ENCODE data around the gene ALOX5AP.

ALOX5AP gene

GRCh38 chr13:30711375-30711774 lies 24.0 kb upstream of the ALOX5AP start:
- H3K36me3 Mint-ChIP-seq (ENCODE audit: low read depth): no peaks in the 10 kb centered on the region
- H3K4me3 Mint-ChIP-seq: no peak overlapping the region
- no peaks in the 10 kb centered on the region for H3K9me3 Mint-ChIP-seq
- TF ChIP-seq, protein P1, sequence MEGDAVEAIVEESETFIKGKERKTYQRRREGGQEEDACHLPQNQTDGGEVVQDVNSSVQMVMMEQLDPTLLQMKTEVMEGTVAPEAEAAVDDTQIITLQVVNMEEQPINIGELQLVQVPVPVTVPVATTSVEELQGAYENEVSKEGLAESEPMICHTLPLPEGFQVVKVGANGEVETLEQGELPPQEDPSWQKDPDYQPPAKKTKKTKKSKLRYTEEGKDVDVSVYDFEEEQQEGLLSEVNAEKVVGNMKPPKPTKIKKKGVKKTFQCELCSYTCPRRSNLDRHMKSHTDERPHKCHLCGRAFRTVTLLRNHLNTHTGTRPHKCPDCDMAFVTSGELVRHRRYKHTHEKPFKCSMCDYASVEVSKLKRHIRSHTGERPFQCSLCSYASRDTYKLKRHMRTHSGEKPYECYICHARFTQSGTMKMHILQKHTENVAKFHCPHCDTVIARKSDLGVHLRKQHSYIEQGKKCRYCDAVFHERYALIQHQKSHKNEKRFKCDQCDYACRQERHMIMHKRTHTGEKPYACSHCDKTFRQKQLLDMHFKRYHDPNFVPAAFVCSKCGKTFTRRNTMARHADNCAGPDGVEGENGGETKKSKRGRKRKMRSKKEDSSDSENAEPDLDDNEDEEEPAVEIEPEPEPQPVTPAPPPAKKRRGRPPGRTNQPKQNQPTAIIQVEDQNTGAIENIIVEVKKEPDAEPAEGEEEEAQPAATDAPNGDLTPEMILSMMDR (IDR thresholded peaks at IDR 0.05; ENCODE audit: unreplicated experiment in 3 of 3): no peak
- no peak overlapping the region for H3K27ac Mint-ChIP-seq
- no peaks in the 10 kb centered on the region for H3K4me1 Mint-ChIP-seq
- H3K27me3 Mint-ChIP-seq (ENCODE audit: low read depth): peaks cover 7% of the 10 kb centered on the region

GRCh38 chr13:30711837-30712236 lies 23.5 kb upstream of the ALOX5AP start:
- Mint-ChIP-seq H3K36me3 (ENCODE audit: low read depth) (no peaks in the 10 kb centered on the region), H3K27me3 (ENCODE audit: low read depth) (peaks cover 7% of the 10 kb centered on the region), H3K4me3 (no peak overlapping the region), H3K27ac (no peak overlapping the region), H3K4me1 (no peaks in the 10 kb centered on the region), H3K9me3 (no peaks in the 10 kb centered on the region)
- TF ChIP-seq, protein P1 (IDR thresholded peaks at IDR 0.05; ENCODE audit: unreplicated experiment in 3 of 3): no peak

GRCh38 chr13:30712536-30713532 lies 22.5 kb upstream of the ALOX5AP start:
- TF ChIP-seq, protein P1 (IDR thresholded peaks at IDR 0.05; ENCODE audit: unreplicated experiment in 3 of 3): no peak
- H3K9me3 Mint-ChIP-seq: no peaks in the 10 kb centered on the region
- no peaks in the 10 kb centered on the region for H3K4me1 Mint-ChIP-seq

GRCh38 chr13:30714629-30715371 lies 20.5 kb upstream of the ALOX5AP start:
- no peak overlapping the region for H3K4me3 Mint-ChIP-seq
- no peaks in the 10 kb centered on the region for H3K36me3 Mint-ChIP-seq (ENCODE audit: low read depth)
- H3K27me3 Mint-ChIP-seq (ENCODE audit: low read depth): peaks cover 7% of the 10 kb centered on the region
- H3K27ac Mint-ChIP-seq: no peak overlapping the region
- H3K4me1 Mint-ChIP-seq: no peaks in the 10 kb centered on the region
- TF ChIP-seq, protein P1 (IDR thresholded peaks at IDR 0.05; ENCODE audit: unreplicated experiment in 3 of 3): no peak
- no peaks in the 10 kb centered on the region for H3K9me3 Mint-ChIP-seq

More at GRCh38 chr13:30712536-30713532, 22.5 kb upstream of the ALOX5AP start:
- Mint-ChIP-seq H3K27ac (no peak overlapping the region), H3K4me3 (no peak overlapping the region), H3K36me3 (ENCODE audit: low read depth) (no peaks in the 10 kb centered on the region), H3K27me3 (ENCODE audit: low read depth) (peaks cover 7% of the 10 kb centered on the region)

- Mint-ChIP-seq H3K9me3 (no peaks in the 10 kb centered on the region), H3K36me3 (ENCODE audit: low read depth) (no peaks in the 10 kb centered on the region), H3K4me1 (no peaks in the 10 kb centered on the region), H3K4me3 (no peak overlapping the region), H3K27ac (no peak overlapping the region), H3K27me3 (ENCODE audit: low read depth) (peaks cover 7% of the 10 kb centered on the region)
- TF ChIP-seq, protein P1 (IDR thresholded peaks at IDR 0.05; ENCODE audit: unreplicated experiment in 3 of 3): no peak
Observed at GRCh38 chr13:30715372-30715756, 20.0 kb upstream of the ALOX5AP start.
